ENCODE measurements around the gene B4GALT5. TPM values are rescaled to one million over a fixed set of nuclear protein-coding genes. Genes with fewer than 3 reads are reported as not detected.
A peak's percentile ranks its signal among the peaks of the same experiment; 100 is the strongest.
"Not testable (repeated sequence)": the region's sequence is repeated elsewhere in the genome, so short reads cannot be mapped to it uniquely, and the experiment has no call there.

The B4GALT5 gene
- total RNA-seq, 1 experiment from 2014 or later = 20.4 TPM

DNA sequence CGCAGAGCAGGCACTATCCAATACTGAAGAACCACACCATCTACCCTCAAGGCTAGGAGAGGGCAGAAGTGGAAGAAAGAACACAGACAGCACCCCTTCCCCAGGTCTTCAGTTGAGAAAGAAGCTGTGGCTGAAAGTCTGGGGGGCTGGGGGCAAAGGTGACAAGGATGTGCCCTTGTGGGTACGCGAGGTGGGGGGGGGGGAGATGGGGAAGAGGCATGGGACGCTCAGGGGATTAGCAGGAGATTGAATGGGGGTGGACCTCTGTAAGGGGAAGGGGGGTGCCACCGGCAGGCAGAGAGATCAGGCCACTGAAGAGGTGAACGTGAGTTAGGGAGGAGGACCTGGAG is 1.1 kb downstream of the B4GALT5 start:
- H3K9me3 ChIP-seq = no peaks in the 10 kb centered on the region
- H3K4me3 ChIP-seq = peak overlapping the region; percentile 85
- DNase-seq = no peak
- H3K27me3 ChIP-seq = no peaks in the 10 kb centered on the region; the same call in 1 of the 2 replicates
- peaks cover 17% of the 10 kb centered on the region for H3K36me3 ChIP-seq

DNA sequence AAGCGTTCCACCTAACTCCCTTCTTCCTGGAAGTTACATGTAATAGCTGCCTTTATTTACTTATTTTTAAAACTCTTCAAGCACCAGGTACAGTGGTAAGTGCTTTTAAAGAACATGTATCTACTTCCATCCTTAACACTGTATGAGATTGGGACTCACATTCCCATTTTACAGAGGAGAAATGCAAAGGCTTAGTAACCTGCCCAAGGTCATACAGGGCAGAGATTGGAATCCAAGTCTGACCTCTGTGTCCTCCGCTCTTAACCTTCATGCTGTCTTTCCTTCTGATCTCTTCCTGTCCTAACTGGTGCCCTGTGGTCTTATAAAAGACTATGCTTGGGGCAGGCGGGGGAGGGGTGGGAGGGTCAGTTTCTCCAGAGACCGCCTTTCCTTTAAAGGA is 1.6 kb downstream of the B4GALT5 start:
- Histone ChIP-seq H3K9me3 (no peaks in the 10 kb centered on the region), H3K4me3 (peak overlapping the region; percentile 85), H3K36me3 (peaks cover 17% of the 10 kb centered on the region), H3K27me3 (no peaks in the 10 kb centered on the region; the same call in 1 of the 2 replicates)
- no peak for DNase-seq

DNA sequence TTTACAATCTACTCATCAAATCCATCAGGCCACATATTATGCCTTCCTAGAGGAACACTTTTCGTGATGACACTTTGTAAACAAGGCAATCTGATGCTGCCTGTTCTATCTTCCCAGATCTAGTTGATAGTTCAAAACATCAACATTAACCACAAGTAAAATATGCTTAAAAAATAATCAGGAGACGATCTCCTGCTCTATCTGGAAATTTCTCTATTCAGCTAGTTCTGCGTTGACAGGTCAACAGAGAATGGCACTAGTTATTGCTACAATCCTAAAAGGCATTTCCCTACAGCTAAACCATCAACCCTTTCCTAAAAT is 2.1 kb downstream of the B4GALT5 start:
- H3K9me3 ChIP-seq = no peaks in the 10 kb centered on the region
- H3K36me3 ChIP-seq = peaks cover 17% of the 10 kb centered on the region
- peak overlapping the region; percentile 85 for H3K4me3 ChIP-seq
- H3K27me3 ChIP-seq = no peaks in the 10 kb centered on the region; the same call in 1 of the 2 replicates
- no peak for DNase-seq

DNA sequence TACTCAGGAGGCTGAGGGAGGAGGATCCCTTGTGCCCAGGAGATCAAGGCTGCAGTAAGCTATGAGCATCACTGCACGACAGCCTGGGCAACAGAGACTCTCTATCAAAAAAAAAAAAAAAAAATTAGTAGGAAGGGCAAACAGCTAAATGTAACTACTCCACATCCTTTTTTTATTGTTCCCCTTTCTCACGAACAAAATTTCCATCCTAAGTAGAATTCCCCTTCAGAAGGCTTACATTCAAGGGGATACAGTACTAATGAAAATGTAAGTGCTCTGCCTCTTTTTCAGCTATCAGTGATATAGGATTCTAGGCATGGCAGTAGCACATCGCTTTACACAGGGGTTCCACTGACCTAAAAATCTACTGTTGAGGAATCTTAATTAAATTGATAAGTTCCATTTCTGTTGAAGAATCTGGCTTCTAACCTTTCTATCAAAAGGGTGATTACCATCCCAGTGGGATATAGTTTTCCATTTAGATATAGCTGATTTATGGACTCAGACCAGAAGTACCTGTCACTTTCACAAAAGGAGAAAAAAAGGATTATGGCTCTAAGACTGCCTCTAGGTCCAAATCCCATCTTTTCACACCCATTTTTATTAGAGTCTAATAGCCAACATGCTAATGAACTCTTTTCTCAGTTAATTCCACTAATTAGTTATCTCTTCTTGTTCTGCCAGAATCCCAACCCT is 2.6 kb downstream of the B4GALT5 start:
- peaks cover 17% of the 10 kb centered on the region for H3K36me3 ChIP-seq
- DNase-seq = no peak
- H3K9me3 ChIP-seq = no peaks in the 10 kb centered on the region
- peak overlapping the region; percentile 85 for H3K4me3 ChIP-seq
- H3K27me3 ChIP-seq = no peaks in the 10 kb centered on the region; the same call in 1 of the 2 replicates

DNA sequence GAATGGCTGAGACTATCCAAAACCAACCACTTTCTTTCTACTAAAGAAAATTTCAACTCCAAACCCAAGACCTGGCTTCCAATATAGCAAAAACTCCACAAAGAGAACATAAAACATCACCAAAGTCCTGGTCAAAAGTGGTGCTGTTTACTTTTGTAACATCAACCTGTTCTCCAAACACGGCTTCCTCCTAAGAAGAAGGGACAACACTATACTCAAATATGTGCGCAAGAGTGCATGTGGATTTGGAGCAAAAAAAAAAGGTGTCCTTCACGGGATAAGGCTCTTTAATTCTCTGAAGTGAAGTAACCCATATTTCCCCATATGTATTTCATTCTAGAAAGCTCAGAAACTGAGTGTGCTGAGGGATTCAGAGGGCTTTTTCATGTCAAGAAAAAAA is 6.6 kb downstream of the B4GALT5 start:
- Histone ChIP-seq H3K27me3 (no peaks in the 10 kb centered on the region; the same call in 1 of the 2 replicates), H3K4me3 (no peak overlapping the region), H3K9me3 (no peaks in the 10 kb centered on the region), H3K36me3 (peaks cover 20% of the 10 kb centered on the region)
- DNase-seq = no peak

DNA sequence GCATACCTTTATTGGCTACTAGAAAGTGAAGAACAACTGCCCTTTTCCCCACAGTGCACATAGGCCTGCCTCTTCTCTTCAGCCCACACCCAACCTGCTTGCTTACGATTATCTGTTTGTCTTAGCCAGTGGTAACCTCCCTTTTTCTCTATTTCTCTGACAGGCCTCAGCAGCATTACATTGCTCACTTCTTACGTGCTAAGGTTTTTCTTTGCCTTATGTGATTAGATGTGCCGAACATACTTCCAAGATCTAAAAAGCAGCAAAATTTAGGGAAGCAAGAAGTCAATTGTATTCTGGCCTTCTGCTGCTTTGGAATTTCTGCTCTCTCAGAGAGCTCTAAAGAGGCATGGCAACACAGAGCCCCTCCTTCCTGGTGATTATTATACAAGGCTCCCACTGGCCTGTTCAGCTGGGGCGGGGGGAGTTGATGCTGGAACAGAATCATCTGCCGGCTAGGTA is 7.0 kb downstream of the B4GALT5 start:
- H3K4me3 ChIP-seq = no peak overlapping the region
- H3K27me3 ChIP-seq = no peaks in the 10 kb centered on the region; the same call in 1 of the 2 replicates
- H3K36me3 ChIP-seq = peaks cover 15% of the 10 kb centered on the region
- DNase-seq = no peak
- H3K9me3 ChIP-seq = no peaks in the 10 kb centered on the region

DNA sequence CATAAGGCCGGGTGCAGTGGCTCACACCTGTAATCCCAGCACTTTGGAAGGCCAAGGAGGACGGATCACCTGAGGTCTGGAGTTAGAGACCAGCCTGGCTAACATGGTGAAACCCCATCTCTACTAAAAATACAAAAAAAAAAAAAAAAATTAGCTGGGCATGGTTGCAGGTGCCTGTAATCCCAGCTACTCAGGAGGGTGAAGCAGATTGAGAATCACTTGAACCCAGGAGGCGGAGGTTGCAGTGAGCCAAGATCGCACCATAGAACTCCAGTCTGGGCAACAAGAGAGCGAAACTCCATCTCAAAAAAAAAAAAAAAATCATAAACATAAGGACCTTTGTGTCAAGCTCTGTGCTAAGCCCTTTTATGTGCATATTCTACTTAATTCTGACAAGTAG is 7.8 kb downstream of the B4GALT5 start:
- not testable (repeated sequence) for H3K9me3 ChIP-seq, H3K4me3 ChIP-seq, DNase-seq, H3K27me3 ChIP-seq
- peaks cover 11% of the 10 kb centered on the region for H3K36me3 ChIP-seq

DNA sequence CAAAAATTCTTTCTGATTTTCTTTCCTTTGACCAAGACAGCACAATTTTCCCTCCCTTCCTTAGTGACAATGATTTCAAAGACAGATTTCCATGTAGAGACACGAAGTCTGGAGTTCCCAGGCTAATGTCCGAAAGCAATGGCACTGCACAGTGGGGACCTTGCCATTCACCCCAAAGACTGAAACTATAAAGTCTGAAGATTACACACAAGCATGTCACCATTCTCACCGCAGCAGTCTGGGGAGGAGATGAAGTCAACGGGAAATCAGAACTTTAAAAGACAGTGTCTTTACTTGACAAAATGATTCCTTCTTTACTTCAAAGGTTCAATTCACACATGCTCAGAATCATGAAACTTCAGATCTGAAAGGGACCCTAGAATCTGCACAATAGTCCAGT is 8.3 kb downstream of the B4GALT5 start:
- no peak for DNase-seq
- Histone ChIP-seq H3K27me3 (no peaks in the 10 kb centered on the region), H3K4me3 (no peak overlapping the region), H3K9me3 (no peaks in the 10 kb centered on the region), H3K36me3 (peaks cover 7% of the 10 kb centered on the region)

DNA sequence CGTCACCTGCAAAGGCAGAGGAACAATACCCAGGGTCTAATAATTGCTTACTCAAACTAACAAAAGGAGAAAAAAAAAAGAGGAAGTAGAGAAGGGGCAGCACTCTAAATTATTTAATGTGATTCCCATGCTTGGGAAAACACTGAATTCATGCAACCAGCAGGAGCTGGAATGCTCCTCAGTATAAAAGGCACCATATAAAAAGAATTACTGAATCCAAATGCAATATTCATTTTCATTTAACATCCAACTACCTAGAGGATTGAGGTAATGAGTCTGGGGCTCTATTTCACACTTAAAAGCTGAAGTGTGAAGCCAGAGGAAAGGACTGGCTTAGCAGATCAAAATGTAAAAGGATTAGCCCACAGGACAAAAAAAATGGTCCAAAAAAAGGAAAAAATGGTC is 8.7 kb downstream of the B4GALT5 start:
- DNase-seq = no peak
- Histone ChIP-seq H3K36me3 (peaks cover 7% of the 10 kb centered on the region), H3K9me3 (no peaks in the 10 kb centered on the region), H3K27me3 (no peaks in the 10 kb centered on the region), H3K4me3 (no peak overlapping the region)

DNA sequence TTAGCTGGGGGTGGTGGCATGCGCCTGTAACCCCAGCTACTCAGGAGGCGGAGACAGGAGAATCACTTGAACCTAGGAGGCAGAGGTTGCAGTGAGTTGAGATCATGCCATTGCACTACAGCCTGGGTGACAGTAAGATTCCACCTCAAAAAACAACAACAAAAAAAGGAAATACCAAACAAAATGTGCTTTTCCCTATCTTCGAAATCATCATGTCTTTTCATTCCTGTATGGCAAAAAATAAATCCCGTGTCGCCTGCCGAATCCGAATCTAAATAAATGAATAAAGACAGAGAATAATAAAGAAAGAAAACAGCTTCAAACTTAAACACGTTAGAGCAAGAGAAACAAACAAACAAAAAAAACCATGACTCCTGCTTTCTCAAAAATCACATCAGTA is 11.8 kb downstream of the B4GALT5 start:
- H3K27me3 ChIP-seq = no peaks in the 10 kb centered on the region
- no peaks in the 10 kb centered on the region for H3K9me3 ChIP-seq
- peaks cover 4% of the 10 kb centered on the region for H3K36me3 ChIP-seq
- no peak overlapping the region for H3K4me3 ChIP-seq
- DNase-seq = no peak

DNA sequence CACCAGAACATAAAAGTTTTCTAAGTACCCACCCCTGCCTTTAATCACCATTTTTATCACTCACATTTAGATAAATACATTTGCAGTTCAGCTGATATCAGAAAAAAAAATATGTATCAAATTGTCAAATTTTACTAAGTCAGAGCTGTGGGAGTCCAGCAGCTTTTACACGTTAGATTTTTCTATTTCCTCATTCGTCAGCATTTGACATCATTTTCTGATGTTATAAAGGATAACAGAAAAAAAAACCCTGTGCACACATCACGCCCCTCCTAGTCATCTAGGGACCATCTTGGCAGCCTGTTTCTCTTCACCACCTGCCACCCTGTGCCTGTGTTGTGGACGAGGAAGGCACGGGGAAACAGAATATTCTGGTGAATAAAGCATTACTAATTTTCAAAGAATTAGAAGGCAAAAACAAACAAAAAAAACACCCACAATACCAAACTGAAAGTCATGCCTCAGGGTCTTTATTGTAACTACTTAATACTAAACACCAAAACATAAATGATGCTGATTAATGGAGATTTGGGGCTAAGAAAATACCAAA is 12.4 kb downstream of the B4GALT5 start:
- H3K36me3 ChIP-seq = peaks cover 4% of the 10 kb centered on the region; the same call in 1 of the 2 replicates
- no peak overlapping the region for H3K4me3 ChIP-seq
- H3K9me3 ChIP-seq = no peaks in the 10 kb centered on the region
- no peaks in the 10 kb centered on the region for H3K27me3 ChIP-seq
- DNase-seq = peak; percentile 54

DNA sequence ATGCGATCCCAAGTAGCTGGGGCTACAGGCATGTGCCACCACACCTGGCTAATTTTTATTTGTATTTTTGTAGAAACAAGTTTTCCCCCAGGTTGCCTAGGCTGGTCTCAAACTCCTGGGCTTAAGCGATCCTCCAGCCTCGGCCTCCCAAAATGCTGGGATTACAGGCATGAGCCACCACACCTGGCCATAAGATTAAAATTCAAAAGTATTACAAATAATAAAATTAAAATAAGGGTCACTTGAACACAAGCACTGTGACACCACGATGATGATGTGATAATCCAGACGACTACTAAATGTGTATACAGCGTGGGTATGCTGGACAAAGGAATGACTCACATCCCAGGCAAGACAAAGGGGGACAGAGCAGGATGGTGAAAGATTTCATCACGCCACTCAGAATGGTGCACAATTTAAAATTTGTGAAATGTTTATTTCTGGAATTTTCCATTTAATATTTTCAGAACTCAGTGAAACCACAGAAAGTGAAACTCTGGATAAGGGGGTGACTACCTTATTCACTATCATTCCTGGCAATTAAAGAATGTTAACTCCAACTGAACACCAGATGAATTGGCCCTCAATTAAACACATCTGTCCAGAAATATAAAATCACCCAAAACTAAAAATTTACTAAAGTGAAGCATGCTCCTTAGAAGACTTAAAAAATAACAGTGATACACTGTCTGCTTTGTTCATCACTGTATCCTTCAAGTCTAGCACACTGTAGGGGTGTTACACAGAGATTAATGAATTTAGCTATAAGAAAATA is 13.1 kb downstream of the B4GALT5 start:
- H3K4me3 ChIP-seq = no peak overlapping the region
- H3K9me3 ChIP-seq = no peaks in the 10 kb centered on the region
- DNase-seq = peak; percentile 54
- H3K27me3 ChIP-seq = no peaks in the 10 kb centered on the region
- 0 out of 2 replicates have a peak, but pooled peaks cover 4% of the 10 kb centered on the region for H3K36me3 ChIP-seq

DNA sequence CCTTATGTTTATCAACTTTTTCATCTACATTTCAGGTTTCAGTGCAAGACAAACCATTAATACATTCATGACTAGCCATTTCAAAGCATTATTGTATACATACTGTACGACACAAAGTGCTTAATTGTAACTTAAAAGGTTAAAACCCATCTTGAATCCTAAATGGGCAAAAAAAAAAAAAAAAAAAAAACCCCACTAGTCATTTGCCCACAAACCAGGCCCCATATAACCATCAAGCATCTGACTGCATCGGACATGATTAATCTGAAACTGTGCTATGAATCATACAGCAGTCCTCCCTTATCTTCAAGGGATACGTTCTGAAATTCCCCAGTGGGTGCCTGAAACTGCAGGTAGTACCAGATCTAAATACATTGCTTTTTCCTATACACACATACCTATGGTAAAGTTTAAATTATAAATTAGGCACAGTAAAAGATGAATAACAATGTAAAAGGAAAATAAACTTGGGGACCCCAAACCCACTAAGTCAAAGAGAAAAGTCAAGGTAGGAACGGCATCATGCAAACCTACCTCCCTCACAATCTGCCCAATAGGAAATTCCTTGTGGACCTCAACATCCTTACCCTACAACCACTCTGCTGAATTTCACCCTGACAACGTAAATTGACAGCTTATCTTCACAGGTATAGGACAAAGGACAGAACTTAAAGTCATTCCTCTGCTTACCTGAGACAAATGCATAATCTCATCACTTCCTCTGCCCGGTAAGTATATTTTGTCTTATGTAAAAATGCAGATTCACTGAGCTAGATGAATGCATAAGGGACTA is 14.3 kb downstream of the B4GALT5 start:
- Histone ChIP-seq H3K4me3 (no peak overlapping the region), H3K36me3 (0 out of 2 replicates have a peak, but pooled peaks cover 4% of the 10 kb centered on the region), H3K9me3 (no peaks in the 10 kb centered on the region), H3K27me3 (no peaks in the 10 kb centered on the region)
- DNase-seq = no peak

DNA sequence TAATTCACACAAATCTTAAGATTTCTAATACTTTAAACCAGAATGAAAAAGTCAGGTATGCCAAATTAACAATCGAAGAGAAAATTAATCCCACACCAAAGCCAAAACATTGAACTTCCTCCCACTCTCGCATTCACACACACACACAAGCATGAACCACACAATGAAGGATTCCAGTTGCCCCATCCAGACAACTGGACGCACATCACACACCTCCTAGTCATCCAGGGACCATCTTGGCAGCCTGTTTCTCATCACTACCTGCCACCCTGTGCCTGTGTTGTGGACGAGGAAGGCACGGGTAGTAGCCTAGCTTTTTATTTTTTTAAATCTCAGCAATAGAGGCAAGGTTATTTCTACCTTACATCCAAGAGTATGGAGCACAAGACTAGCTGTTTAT is 15.2 kb downstream of the B4GALT5 start:
- no peak for DNase-seq
- H3K36me3 ChIP-seq = peaks cover 4% of the 10 kb centered on the region; the same call in 1 of the 2 replicates
- no peak overlapping the region for H3K4me3 ChIP-seq
- no peaks in the 10 kb centered on the region for H3K9me3 ChIP-seq
- H3K27me3 ChIP-seq = no peaks in the 10 kb centered on the region

DNA sequence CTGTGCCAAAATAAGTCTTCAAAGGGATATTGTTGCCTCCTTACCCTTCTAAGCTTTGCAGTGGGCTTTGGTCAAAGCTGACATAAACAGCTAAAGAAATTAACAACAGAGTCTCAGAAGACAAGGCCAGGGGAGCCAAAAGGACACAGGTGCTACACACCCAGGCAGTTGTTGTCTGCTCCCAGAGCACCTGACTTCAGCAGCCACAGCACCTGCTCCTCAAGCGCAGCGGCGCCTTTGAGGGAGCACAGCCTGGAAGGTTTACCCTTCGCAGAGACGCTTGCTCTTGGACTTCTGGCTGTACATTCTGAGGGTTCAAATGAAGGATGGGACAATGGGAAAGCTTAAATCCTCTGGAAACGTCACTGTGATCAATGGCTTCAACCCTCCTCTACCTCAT is 16.6 kb downstream of the B4GALT5 start:
- Histone ChIP-seq H3K9me3 (no peaks in the 10 kb centered on the region), H3K27me3 (no peaks in the 10 kb centered on the region), H3K36me3 (no peaks in the 10 kb centered on the region; the same call in 1 of the 2 replicates), H3K4me3 (no peak overlapping the region)
- no peak for DNase-seq

DNA sequence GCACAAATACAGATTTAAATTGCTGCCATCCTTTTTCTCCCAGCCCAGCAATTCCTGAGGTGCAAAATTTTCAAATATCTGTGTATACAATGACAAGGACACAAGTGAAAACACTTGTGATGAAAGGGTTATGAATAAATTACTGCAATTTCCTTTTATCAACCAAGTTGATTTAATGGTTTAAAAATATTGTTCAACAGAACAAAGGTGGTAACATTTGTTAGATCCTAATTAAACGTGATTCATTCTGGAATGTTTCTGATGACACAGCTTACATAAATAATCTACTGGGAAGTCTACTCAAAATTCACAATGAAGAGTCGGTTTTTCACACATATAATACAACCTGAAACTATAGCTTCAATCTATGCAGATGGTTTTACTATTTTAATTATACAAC is 17.1 kb downstream of the B4GALT5 start:
- Histone ChIP-seq H3K27me3 (no peaks in the 10 kb centered on the region), H3K4me3 (no peak overlapping the region), H3K9me3 (no peaks in the 10 kb centered on the region), H3K36me3 (no peaks in the 10 kb centered on the region; the same call in 1 of the 2 replicates)
- DNase-seq = no peak

DNA sequence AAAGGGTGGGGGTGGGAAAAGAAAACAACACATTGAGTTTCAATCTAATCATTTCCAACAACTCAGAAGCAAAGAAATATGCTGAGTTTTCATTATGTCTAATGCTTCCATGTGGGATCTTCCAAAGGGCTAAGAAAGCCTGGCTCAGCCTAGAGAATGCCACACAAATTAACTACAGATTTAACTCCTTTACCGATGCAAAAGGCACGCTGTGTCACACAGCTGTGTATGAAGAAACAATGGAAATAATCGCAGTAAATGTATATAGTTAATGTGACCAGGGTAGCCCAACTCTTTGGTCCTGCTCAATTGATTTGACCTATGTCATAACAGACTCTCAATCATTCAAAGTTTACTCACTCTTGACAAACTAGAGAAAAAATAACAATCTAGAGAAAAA is 17.8 kb downstream of the B4GALT5 start:
- H3K4me3 ChIP-seq = no peak overlapping the region
- no peaks in the 10 kb centered on the region; the same call in 1 of the 2 replicates for H3K36me3 ChIP-seq
- H3K27me3 ChIP-seq = no peaks in the 10 kb centered on the region
- DNase-seq = no peak
- no peaks in the 10 kb centered on the region for H3K9me3 ChIP-seq

Measured in MG63 (cell line).